ENCODE data around the gene IL17B.
"Not testable (repeated sequence)": the region's sequence is repeated elsewhere in the genome, so short reads cannot be mapped to it uniquely, and the experiment has no call there.

Gene IL17B

DNA sequence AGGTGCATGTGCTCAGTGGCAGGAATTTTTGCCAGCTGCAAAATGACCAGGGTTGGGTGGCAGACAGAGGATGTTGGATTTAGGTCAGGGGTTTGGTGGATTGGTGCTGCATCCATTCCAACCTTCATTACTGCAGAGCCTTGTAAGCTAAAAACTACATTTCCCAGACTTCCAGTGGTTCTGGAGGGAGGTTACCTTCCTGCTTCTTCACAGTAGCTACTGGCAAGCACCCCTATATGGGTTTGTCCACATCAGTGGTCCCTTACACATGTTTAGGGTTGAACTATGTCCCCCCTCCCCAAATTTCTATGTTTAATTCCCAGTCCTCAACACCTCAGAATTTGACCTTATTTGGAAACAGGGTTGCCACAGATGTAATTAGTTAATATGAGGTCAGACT lies 20.7 kb upstream of the IL17B start:
- no peak for DNase-seq

DNA sequence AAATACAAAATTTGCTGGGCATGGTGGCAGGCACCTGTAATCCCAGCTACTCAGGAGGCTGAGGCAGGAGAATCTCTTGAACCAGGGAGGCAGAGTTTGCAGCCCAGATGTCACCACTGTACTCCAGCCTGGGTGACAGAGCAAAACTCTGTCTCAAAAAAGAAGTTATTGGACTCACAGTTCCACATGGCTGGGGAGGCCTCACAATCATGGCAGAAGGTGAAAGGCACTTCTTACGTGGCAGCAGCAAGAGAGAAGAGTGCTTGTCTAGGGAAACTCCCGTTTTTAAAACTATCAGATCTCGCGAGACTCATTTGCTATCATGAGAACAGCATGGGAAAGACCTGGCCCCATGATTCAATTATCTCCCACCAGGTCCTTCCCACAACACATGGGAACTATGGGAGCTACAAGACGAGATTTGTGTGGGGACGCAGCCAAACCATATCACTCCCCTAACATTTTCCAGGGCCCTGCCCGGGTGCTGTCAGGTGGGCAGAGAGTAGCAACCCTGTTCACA lies 19.7 kb upstream of the IL17B start:
- not testable (repeated sequence) for DNase-seq

DNA sequence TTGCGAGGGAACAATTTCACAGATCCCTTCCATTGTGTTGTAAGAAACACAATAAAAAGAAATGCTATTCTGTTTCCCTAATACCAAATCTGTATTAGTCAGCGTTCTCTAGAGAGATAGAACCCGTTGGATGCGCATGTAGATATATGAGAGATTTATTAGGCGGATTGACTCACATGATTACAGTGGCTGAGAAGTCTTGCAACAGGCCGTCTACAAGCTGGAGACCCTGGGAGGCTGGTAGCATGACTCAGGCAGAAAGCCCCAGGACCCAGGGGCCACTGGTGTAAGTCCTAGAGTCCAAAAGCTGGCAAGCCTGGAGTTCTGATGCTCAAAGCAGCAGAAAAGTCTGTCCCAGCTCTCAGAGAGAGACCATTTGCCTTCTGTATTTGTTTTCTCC lies 18.4 kb upstream of the IL17B start:
- no peak for DNase-seq

DNA sequence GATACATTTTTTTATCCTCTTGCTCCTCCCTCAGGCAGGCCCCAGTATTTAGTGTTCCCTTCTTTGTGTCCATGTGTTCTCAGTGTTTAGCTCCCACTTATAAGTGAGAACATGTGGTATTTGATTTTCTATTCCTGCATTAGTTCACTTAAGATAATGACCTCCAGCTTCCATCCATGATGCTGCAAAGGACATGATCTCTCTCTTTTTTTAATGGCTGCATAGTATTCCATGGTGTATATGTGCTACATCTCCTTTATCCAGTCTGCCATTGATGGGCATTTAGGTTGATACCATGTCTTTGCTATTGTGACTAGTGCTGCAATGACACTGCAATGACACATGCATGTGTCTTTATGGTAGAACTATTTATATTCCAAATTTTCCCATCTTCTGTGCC lies 15.9 kb upstream of the IL17B start:
- DNase-seq, result not testable (repeated sequence)

DNA sequence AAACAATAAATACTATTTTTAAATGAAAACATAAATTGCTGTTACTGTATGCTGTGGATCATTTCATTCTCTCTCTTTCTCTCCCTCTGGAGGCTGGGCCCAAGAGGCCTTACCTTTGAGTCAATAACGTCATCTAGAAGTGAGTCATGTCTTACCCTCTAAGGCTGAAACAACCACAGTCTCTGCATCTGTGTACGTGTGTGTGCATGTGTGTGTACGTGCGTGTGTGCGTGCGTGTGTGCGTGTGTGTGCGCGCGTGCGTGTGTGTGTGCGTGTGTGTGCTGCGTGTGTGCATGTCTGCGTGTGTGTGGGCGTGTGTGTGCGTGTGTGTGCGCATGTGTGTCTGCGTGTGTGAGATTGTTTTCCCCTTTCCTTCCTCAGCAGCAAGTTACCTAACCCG lies 13.6 kb upstream of the IL17B start:
- DNase-seq, result no peak

DNA sequence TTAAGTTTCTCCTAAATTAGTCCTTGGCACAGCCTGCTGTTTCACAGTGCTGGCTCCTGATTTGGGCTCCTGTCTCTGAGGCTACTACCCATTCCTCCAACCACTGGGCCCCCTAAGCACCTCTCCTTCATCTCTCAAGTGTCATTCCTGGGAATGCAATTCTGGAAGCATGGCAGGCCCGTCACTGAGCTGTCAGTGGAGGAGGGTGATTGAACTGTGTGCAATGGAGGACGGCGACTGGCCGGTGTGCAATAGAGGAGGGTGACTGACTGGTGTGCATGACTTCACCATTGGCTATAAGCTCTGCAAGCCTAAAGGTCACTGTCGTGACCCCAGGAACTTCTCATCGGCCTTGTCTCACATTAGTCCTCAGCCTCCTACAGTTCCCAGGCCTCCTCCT lies 12.4 kb upstream of the IL17B start:
- DNase-seq, result no peak

DNA sequence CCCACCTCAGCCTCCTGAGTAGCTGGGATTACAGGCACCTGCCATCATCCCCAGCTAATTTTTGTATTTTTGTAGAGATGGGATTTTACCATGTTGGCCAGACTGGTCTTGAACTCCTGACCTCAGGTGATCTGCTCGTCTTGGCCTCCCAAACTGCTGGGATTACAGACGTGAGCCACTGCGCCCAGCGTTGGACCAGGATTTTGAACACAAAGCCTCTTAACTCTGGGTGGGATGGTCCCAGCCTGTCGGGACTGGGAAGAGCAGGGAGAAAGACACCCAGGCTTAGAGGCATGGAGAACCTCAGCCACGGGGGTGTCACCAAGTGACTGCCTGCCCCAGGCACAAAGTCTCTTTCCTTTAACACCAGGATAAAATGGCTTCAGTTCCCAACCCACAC lies 12.0 kb upstream of the IL17B start:
- DNase-seq, result not testable (repeated sequence)

DNA sequence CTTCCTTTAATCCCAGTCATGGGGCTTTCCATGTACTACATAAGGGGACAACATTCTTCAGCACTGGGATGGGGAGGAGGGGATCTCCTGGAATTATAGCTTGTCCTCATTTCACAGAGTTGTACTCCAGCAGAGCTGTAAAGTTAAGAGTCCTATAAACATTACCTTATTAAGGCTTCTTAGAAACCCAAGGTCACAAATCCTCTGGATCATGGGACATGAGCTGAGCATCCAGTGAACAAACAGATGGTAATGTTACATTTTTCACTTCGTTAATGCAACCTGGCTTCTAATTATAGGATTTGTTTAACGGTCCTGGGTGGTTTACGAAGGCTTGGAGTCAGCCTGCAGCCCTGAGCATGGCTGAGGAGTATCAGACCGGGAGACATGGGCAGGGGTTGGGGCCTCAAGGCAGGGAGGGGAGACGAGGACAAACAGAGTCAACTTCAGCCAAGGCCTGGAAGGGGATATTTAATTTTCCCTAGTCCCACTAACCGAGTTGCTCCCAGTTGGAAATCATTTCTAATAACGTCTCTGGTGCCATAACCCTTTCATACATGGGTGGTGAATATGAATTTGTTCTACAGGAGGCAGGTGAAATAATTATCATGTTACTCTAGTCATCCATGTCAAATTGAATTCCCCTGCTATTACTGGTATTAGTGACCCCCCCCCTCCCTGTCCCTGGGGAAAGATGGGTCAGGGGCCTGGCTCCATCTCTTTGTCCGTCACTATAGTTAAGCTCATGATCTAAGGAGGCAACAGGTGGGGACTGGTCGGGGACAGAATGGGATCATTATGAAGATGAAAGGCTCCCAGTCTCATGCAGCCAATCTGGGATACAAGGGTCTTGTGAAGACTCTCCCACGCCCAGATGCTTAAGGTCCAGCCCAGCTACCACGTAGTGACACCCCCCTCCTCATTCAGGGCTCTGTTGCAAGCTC lies 10.7 kb upstream of the IL17B start:
- DNase-seq, result no peak

DNA sequence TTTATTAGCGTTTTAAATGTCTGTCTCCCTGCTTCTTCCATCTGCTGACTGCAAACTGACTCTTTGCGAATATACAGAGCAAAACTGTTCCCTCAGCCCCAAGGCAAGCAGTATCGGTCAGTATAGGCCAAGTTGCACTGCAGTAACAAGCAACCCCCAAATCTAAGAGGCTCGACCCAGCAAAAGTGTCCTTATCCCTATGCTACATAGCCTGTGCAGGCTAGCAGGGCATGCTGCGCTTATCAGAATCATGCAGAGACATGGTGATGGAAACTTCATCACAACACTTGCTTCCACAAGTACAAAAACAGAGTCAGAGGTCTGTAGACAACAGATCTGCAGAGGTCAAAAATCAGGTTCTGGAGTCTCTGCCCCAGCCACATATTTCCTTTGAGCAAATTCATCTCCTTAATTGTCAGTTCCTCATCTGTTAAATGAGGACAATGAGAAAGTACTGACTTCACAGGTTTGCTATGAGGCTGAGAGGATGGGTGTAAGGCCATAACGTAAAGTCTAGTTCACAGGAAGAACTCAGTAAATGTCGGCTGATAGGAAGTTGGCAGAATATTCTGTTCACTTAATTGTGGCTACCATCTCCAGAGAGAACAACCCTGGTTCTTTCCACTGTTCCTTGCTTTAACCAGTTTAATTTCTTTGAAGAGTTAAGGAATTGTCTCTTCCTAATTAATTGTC lies 9.6 kb upstream of the IL17B start:
- no peak for DNase-seq

DNA sequence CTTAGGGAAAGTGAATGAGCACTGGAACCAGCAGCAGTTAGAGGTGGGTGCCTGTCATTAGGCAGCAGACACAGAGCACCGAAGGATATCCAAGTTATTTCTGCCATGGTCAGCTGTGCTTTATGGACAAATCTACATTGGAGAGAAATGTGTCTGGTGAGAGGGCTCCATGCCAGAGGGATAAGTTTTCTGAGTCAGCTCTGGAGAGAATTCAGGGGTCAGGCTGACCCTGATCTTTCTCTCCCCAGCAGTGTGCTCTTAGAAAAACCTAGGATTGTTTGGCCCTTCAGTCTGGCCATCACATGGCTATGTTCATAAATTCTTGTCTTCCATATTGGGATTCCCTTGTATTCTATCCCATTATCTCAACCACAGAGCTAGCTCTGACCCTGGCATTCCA lies 8.9 kb upstream of the IL17B start:
- DNase-seq, result no peak

DNA sequence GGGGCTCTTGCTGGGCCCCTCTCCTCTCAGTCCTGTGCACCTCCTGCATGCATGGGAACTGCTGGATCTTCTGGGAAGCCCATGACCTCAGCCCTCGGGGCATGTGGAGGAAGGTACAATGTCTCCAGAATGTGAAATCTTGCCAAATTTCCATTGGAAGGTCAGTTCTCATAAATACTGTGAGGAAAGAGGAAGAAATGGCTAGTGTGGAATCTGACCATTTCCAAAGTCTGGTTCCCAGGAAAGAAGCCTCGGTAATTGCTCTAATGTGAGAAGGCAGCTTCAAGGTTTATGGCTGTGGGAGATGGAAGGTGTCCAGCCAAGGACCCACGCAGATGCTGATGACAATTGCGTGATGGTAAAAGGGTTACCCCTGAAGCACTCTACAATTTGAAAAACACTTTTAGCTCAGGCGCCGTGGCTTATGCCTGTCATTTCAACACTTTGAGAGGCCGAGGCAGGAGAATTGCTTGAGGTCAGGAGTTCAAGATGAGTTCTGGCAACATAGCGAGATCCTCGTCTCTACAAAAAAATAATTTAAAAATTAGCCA lies 8.1 kb upstream of the IL17B start:
- peak in 2 of 4 experiments; percentile 9 to 17 for DNase-seq

DNA sequence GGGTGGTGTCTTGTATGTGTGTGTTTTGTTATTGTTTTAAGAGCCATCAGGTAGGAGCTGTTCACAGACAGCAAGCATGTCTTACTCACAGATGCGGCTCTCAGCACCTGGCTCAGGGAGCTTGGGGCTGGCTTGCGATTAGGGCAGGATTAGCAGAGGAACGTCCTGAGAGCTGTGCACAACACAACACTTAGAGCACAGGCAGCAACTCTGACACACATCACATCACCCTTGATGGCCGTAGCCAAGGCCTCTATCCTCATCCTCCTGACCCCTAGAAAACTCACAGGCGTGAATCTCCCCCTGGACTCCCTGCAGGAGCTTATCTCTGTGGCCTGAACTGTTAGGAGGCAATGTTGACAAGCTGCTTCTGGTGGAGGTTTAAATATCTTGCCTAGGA lies 7.1 kb upstream of the IL17B start:
- DNase-seq, result no peak

DNA sequence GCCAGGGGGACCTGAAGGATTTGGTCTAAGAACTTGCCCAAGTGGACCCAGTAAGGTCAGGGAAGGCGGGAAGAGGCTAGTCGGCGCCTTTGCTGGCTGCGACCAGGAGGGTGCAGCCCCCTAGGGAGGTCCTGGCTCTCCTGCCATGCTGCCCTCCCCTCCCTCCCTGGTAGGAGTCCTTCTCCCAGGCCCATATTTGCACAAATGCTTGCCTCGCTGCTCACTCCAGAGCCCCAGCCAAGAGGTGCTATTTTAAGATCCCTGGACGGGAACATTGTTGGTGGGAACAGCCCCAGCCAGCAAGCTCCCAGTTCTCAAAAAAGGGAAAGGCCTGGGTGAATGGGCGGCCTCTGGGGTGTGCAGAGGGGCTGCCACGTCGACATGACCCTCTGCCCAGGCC lies 4.3 kb upstream of the IL17B start:
- DNase-seq, result no peak

DNA sequence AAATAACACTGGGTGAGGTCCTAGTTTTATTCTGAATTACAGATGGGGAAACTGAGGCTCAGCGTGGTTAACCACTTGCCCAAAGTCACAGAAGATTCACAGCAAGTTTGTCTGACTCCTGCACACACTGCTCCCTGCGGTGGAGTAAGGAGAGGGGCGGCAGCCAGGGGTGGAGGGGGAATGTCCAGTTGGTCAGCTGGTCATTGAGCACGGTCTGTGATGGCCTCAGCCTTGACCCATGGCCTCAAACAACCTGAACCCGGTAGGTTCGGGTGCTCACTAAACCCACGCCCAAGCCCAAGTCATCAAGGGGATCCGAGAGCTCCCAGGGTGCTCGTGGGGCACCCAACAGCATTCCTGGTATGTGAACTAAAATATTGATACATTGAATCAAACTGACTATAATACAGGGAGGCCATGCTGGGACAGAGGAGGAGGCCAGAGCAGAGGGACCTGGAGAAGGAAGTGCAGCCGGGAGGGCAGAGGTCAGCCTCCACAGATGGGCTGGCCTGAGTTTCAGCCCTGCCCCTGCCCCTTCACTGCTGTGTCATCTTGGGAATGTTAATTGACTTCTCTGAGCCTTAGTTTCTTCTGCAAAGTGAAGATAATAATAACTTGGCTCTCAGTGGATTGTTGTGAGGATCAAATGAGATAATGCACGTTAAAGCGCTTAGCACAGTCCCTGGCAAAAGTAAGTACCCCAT lies 3.6 kb upstream of the IL17B start:
- DNase-seq, result peak in 2 of 4 experiments; percentile 14 to 29

DNA sequence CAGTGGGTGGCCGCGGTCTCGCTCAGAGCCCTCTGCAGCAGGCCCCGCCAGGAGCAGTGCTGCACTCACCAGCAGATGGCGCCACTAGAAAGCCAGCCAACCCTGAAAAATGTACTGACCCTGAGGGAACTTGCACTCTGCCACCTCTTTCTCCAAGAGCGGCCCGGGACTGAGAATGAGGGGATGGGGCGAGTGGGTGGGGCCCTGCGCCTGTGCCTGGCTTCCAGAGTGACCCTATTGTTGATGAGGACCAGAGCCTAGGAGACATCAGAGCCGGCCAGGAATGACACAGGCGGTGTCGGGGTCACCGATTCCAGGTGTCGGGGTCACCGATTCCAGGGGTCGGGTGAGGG lies 2.9 kb upstream of the IL17B start:
- DNase-seq, result peak; percentile 75 to 86 (median 81)

DNA sequence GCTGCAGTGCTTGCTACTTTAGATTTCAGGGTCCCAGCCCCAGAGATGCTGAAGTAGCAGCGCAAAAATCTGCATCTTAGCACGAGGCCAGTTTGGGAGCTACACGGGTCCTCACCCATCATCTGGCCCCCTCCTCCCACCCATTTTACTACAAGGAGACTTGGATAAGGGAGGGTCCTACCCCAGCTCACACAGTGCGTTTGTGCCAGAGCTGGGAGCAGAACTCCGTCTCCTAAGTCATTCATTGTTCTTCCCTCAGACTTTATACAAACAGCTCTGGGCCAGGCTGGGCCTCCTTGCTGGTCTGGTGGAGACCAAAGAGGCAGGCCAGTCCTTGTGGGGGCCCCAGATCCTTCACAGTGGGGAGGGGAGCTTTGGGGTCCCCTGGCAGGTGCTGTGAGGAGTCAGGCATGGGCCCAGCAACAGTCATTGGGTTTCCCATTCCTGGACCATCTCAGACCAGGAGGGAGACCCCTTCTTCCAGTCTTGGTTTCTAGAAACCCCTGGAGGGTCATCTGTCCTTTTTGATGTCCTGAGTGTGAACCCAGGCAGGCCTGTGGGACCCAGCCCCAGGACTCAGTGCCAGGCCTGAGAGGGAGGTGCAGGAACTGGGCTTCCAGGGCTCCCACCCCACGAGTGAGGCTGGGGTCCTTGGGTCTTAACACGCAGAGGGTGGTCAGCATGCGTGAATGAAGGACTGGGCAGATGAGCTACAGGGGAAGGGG lies 2.3 kb upstream of the IL17B start:
- DNase-seq, result no peak

DNA sequence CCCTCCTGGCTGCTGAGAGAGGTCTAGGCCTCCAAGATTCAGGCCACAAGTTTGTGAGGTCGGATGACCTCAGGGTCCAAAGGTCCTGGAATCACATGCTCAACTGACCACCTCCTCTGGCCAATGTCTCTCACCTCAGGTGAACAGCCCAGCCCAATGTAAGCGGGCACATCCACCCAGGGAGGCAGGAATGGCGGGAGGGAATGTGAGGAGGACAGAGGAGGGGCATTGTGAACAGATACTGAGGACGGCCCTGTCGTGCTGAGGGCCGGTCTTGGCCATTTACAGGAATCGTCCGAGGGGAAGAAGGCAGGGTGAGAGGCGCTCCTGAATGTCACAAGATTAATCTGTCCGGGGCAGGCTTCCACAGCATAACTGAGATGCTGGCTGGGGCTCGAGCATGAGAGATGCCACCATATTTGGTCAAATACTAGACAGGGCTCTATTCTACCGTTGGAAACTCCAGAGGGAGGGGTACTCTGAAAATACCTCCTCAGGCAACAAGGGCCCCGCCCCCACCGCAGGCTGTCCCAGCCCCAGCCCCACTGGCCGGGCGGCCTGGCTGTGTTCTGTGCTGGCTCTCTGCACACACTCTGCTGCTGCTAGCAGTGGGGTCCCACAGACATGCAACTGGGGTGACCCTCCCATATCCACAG lies 1.5 kb upstream of the IL17B start:
- no peak for DNase-seq

DNA sequence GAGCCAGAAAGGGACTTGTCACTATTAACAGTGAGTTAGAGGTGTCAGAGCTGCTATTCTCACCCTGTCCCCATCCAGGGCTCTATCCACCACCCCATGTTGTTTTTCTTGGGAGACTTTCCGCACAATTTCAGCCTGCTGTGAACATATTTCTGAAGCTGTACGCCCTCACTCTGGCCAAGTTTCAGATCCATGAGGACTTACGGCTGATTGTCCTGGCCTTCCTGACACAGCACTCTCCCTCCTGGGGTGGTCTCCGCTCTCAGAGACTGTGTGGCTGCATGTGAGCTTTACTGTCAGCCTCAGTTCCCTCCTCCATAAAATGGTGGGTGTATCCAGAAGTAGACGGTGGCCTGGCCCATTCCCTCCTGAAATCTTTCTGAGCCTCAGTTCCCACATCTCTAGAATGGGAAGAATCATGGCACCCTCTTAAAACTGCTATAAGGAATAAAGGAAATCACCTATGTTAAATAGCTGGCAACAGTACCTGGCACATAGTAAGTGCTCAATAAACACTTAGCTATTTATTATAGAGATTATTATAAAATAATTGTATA lies 804 bp upstream of the IL17B start:
- no peak for DNase-seq

DNA sequence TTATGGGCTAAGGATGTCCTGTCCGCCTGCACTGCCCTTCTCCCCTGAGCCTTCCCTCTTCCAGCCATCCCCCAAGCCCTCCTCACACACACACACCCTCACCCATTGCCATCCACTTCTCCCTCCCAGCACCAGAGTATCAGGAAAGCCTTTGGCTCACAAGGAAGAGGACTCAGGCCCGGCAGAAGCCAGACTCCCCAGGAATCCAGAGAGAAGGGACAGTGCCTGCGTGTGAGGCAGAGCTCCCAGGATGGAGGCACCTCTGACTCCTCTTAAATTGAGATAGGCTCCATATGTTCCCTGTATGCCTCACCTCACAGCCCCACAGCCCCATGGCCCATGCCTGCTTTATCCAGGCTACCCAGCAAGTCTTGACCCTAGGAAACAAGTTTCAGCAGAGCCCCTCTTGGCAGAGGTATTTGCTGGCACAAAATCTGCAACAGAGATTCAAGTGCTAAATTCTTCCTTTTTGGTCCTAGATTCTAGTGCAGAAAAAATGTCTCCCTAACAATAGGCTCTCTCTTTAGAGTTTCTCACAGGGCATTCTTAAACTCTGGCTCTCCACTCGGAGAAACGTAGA lies 761 bp downstream of the IL17B start:
- no peak for DNase-seq

DNA sequence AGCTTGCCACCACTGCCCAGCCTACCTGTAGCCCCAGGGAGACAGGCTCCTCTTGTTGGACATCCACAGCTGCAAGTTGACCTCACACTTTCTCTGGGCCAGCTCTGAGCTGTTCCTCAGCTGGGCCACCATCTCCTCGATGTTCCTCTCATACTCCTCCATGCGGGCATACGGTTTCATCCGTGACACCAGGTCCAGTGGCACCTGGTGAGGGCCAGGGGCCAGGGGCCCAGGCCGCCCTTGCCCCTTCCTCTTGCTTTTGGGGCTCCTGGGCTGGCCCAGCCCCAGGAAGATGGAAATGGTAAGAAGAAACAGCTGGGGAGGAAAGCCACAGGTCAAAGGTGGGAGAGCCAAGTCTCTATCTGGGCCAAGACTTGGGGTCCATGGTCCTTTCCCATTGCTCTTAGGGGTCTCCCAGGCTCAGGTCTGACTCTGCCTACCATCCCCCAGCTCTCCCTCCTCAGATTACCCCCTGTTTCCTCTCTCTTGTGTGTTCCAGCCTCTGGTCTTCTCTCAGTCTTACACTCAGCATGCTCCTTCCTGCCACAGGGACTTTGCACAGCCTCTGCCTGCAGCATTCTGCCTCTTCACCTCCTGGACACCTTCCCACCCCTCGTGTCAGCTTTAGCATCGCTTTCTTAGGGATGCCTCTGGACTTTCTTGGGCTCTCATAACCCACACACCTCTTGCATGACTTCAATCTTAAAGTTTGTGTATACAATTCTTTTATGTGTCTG lies 2.2 kb downstream of the IL17B start:
- DNase-seq, result no peak

Measured in suppressor macrophage (primary cell).